Measurements from ENCODE around the gene CLEC10A.

- TF ChIP-seq, protein P1, sequence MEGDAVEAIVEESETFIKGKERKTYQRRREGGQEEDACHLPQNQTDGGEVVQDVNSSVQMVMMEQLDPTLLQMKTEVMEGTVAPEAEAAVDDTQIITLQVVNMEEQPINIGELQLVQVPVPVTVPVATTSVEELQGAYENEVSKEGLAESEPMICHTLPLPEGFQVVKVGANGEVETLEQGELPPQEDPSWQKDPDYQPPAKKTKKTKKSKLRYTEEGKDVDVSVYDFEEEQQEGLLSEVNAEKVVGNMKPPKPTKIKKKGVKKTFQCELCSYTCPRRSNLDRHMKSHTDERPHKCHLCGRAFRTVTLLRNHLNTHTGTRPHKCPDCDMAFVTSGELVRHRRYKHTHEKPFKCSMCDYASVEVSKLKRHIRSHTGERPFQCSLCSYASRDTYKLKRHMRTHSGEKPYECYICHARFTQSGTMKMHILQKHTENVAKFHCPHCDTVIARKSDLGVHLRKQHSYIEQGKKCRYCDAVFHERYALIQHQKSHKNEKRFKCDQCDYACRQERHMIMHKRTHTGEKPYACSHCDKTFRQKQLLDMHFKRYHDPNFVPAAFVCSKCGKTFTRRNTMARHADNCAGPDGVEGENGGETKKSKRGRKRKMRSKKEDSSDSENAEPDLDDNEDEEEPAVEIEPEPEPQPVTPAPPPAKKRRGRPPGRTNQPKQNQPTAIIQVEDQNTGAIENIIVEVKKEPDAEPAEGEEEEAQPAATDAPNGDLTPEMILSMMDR (IDR thresholded peaks at IDR 0.05), result no peak
- no peak for TF ChIP-seq POLR2A (IDR thresholded peaks at IDR 0.05)
Observed at GRCh38 chr17:7107012-7107754, 27.1 kb upstream of the CLEC10A start.
